GM21825 (cell line): Measurements from ENCODE around the gene PLA2G4C.

Experiments used
- ATAC-seq: cut with Tn5 transposase; IDR thresholded peaks from one replicate; pipeline ENCODE4 v1.9.1; 2021; ENCODE audit warnings: mild to moderate bottlenecking, moderate library complexity; ENCODE audit not compliant: unreplicated experiment

PLA2G4C gene, protein sequence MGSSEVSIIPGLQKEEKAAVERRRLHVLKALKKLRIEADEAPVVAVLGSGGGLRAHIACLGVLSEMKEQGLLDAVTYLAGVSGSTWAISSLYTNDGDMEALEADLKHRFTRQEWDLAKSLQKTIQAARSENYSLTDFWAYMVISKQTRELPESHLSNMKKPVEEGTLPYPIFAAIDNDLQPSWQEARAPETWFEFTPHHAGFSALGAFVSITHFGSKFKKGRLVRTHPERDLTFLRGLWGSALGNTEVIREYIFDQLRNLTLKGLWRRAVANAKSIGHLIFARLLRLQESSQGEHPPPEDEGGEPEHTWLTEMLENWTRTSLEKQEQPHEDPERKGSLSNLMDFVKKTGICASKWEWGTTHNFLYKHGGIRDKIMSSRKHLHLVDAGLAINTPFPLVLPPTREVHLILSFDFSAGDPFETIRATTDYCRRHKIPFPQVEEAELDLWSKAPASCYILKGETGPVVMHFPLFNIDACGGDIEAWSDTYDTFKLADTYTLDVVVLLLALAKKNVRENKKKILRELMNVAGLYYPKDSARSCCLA

DNA sequence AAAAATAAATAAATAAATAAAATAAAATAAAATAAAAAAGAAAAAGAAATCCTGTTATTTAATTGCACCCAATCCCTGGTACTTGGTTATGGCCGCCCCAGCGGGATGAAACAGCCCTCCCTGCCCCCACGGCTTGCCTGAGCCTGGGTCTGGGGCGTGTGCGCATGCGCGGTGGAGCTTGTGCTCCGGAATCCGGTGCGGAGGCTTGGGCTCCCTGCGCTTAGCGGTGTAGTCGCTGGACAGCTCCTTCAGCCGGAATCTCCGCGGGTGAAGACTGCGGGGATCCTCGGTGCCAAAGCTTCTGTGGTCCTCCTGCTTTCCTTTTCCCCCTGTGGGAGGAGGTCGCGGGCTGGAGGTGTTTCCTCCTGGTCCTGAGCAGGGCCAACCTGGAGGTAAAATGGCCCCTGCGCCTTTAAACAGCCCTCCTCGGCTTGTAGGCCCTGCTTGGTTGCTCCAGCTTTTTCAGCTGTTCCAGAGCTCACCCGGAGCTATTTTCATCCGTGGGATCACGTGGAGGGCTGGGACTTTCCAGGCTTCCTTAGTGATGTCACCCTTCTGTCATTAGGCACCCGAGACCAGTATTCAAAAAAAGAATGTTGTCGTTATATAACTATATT, at the start of gene PLA2G4C:
Gene PLA2G4C (minus strand): TSS at position 468 of the 617 bp plus-strand sequence. CDS start 4,288 bp downstream, outside the sequence.
- ATAC-seq = peak; percentile 45

DNA sequence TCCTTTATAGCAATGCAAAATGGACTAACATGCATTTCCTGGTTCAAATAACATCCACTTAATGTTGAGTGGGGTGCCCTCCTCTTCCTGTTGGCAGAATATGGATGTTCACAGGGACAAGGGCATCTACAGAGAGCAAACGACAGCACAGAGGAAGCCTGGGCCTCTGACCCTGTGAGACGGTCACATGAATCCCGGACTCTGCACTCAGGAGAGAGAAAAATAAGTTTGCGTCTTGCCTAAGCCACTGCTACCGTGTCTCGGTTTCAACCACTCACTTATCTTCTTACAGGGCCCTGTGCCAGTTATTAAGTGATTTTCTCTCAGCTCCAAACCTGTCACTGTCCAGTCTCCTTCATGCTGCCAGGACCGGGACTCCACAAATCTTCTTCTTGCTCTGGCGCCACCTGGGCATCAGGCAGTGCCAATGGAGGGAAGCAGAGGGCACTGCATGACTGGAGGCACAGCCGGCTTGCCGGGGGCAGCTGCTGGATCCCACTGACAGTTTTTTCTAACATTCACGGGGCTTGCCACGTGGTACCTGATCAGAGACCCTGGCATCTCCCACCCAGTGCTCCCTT, 47.7 kb upstream of the PLA2G4C start:
- no peak for ATAC-seq

DNA sequence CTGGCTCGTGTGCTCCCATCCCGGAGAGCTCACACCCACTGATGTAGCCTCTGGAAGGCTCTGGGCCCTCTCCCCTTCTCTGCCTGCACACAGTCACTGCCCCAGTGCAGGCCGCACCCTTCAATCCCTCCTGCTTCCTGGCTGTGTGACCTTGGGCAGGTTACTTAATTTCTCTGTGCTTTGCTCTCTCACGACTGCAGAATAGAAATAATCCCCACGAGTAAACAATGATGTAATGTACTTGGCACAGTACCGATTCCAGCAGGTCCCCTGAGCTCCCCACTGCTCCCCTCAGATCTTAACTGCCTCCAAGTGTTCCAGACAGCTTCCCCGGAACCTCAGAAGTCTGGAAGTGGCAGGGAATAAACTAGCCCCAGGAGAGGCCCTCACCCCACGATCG, 43.4 kb upstream of the PLA2G4C start:
- no peak for ATAC-seq

DNA sequence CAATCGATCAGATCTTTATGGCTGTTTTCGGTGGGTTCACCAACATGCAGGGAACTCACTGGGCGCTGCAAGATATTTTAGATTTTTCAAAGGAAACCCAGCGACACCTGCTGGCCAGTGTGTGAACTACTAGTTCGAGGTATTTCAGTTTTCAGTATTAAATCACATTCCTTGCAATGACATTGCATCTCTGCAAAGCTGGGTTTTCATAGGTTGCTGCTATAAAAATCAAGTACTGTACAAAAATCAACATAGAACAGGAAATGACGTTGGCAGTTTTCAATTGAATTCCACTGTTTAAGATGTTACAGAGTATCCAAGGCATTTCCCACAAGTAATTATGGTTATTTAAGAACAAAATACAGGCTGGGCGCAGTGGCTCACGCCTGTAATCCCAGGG, 41.9 kb upstream of the PLA2G4C start:
- no peak for ATAC-seq

DNA sequence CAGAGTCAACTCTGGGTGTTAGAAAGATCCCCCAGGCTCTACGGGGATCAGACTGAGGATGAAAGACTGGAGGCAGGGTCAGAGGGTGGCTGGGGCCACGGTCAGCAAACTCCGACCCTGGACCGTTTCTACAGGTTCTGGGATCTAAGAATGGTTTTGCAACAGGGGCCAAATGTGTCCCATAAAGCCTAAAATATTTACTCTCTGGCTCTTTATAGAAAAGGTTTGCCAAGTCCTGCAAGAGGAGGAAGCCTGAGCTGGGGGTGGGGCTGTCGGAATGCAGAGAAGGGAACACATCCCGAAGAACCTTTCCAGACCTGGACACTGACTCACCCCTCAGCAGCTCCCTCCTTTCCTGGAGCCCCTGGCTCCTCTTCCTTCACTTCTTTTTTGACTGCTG, 38.8 kb upstream of the PLA2G4C start:
- ATAC-seq = no peak

DNA sequence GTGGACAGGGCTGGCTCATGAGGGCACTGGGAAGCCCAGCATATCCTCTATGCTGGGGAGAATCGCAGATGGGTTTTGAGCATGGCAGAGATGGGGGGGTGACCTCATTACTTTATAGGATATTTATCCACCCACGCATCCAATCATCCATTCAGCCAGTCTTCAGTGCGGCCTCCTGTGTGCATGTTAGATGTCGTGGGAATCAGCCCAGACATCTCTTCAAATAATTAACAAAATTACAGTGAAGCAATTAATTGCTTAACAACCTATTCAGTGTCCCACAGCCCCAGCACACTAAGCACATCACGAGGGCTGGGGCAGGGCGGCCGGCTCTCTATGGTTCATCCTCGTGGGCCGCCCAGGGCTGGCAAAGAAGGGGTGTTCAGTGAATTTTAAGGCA, 38.0 kb upstream of the PLA2G4C start:
- no peak for ATAC-seq

DNA sequence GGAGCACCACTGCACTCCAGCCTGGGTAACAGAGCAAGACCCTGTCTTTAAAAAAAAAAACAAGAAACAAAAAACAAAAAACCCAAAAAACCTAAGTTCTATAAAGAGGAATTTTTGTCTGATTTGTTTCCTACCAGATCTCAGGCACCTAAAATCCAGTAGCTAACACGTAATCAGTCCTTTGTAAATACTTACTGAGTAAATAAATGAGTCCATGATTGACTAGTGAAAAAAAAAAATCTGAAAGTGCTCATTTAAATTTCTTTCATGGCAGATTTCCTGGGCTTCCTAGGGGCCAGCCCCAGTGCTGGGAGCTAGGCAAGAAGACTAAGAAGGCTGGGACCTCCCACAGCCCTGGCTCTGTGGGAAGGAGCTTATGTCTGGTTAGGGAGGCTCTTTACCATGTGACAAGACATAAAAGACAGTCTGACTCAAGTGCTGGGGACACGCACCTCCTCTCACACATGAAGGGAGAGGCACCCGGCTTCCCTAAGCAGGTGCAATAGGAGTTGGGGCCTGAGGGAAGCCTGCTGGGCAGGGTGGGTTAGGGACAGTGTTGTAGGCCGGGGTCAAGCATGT, 37.1 kb upstream of the PLA2G4C start:
- ATAC-seq = no peak

DNA sequence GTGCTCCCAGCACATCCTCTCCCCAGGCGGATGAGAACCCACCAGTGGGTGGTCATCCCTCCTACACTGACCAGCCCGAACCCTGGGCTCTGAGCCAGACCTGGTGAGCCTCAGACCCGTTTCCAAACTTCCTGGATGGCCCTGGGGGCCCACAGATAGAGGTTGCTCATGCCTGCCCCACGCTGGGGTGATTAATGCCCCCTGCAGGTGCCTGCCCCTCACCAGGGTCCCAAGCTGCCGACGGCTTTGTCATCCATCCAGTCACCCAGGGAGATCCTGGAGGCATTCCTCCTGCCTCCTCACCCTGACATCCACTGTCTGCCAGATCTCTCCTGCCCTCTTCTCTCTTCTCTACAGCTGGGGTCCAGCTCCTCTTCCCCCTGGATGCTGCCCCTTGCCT, 28.4 kb upstream of the PLA2G4C start:
- no peak for ATAC-seq

DNA sequence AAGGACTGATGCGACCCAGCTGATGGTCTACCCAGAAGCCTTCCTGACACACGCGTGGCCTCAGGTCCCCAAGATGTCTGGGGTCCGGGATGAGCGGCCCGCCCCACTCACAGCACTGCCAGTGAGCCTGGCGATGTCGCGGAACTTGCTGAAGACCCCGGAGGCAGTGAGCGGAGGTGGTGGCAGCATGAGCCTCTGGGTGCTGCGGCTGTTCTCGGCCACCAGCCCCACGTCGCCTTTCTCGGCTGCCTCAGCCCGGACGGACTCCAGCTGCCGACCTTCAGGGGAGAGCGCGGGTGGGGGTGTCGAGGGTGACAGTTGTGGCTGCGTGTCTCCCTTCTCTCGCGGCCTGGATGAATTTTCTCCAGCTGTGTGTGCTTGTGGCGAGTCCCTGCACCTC, 26.8 kb upstream of the PLA2G4C start:
- ATAC-seq = no peak

DNA sequence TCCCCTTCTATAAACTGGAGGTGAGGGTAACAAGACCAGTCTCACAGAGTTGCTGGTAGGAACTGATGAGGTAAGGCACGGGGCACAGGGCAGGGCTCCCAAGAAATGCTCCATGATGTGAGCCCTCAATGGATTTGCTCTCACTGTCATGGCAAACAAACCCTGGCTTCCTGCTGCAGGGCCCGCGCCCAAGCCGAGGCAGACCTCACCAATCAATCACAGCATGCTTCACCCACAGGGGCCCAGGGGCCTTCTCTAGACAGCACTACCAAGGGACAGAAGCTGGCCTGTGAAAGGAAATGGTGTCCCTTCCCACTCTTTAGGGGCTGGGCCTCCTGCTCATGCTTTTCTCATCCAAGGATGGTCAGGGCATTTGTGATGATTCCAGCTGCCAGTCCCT, 25.9 kb upstream of the PLA2G4C start:
- no peak for ATAC-seq

DNA sequence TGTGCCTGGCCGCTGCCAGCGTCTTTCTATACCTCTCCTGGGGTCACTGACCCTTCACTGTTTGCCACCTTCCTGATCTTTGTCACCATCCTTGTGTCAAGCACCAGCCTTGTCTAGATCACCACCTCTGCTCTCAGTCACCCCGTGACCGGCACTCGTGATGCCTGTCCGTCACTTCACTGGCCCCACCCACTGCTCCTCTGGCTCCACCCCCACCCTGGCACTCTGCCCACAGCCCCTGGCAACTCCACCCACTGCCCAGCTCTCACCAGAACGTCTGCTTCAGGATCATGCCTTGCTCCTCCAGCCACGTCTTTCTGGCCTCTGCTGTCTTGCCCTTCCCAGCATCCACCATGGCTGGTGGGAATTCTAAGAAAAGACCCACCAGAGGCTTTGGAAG, 24.8 kb upstream of the PLA2G4C start:
- no peak for ATAC-seq

DNA sequence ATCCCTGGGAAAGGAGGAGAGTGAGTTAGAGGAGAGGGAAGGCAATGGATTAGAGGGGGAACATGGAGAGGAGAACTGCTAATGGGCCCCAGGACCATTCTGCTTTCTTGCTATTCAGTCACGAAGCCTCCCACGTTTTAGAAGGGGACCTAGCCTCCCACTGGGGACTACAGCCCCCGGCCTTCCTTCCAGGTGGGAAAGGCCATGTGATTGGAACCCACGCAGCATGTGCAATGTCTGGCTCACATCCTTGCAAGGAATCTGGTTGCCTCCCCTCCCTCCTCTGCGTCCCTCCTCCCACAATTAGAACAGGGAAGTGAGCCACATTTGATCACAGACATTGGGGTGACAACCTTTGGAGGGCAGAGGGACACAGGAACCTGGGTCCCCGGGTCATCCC, 22.5 kb upstream of the PLA2G4C start:
- ATAC-seq = no peak

DNA sequence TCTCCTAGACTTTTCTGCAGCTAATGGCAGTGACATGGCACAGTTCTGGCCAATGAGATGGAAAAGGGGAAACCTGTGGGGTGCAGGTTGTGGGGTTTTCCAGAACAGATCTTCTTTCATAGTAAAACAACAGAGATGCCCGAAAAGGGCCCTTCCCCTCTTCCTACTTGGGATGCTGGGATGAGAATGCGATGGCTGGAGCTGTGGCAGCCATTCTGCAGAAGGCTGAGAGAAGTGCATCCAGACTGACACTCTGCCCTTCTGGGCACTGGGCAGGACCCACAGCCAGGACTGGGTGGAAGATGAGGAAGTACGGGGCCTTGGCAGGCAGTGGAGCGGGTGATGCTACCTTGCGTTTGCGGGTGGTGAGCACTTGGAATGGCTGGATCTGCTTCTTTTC, 16.9 kb upstream of the PLA2G4C start:
- ATAC-seq = no peak

DNA sequence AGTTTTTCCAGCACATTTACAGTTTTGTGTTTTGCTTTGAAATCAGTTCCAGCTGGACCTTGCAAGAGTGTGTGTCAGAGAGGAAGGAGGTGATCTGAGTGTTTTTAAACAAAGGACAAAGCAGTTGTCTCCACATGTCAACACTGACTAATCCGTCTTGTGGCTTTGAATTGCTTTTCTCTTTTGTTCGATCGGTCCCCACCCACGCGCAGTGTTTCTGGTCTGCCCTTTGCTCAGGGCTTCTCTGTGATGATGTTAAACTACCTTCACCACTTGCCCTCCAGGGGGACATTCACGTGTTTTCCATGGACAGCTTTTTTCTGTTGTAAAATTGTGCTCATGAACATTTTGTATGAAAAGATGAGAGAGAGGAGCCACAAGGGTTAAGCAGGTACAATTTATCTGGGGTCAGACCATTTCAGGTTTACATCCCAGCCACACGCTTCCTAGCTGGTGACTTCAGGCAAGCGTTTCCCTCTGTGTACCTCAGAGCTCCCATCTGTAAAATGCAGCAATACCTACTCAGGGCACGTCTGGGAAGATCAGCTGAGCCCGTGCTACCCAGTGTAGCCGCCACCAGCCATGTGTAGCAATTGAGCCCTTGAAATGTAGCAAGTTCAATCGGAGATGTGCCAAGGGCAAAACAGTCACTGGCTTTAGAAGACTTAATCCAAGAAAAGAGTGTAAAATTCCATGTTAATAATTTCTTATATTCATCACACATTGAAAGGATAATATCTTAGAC, 13.5 kb upstream of the PLA2G4C start:
- no peak for ATAC-seq

DNA sequence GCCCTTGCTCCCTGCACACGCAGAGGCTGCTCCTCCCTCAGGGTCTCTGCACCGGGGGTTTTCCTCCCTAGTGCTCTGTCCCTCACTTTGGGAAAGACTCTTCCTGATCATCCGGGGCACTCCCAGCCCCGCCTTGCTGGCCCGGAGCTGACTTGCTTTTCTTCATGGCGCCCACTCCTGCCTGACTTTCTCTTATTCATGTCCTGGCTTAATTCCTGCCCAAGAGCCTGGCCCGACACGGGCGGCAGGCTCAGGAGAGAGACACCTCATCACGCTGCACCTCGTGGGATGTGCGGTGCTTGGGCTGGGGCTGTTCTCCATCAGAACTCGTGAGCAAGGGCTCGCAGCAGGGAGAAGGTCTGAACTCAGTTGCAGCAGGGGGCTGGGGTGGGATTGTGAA, 11.8 kb upstream of the PLA2G4C start:
- ATAC-seq = no peak

DNA sequence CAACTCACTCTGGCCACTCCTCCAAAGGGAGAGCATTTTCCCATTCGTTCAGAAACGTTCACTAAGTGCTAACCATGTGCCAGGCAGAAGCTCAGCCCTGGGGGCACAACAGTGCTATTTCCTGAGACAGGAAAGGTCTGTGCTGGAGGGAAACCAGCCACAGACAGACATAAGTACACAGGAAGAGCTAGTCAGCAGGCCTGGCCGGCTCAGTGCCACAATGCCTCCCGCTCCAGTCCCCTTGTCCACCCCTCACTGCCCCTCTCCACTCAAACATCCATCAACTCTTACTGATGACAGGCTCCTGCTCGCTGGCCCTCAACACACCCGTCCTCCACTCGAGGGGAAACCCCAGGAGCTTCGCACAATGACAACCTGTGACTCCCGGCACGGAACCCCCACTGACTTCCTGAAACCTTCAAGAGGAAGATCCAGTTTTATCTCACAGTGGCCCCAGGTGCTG, 11.3 kb upstream of the PLA2G4C start:
- ATAC-seq = peak; percentile 44

DNA sequence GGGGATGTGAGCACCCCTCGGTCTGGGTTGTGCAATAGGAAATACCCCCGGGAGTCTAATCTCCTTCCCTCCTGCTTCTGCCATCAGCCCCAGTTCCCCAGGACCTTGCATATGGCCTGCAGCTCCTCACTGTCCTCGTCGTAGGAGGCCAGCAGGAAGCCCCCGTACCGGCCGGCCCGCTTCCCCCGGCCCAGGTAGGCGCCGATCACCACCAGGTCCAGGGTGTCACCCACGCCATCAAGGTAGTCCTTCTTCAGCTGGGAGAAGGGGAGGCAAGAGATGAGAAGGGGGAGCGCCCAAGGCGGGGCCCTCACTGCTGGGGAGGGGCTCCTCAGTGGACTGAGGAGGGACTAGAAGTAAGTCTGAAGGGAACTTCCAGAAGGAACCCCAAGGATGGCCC, 10.4 kb upstream of the PLA2G4C start:
- ATAC-seq = no peak

DNA sequence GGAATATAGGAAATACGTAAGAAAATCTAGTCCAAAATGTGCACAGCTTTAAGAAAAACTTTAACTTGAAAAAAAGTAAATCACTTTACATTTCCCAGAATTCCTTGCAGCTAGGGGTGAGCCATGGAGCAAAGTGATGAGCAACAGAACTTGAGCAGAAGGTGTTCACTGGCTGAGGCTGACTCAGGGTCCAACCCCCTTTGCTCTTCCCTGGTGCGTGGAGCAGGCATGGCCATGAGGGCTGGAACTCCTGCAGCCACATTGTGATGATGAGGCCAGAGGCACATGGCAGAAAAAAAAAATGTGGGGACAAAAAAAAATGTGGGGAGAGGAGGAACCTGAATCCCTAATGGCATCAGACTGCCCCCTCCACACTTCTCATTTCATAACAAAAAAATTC, 9.9 kb upstream of the PLA2G4C start:
- no peak for ATAC-seq

DNA sequence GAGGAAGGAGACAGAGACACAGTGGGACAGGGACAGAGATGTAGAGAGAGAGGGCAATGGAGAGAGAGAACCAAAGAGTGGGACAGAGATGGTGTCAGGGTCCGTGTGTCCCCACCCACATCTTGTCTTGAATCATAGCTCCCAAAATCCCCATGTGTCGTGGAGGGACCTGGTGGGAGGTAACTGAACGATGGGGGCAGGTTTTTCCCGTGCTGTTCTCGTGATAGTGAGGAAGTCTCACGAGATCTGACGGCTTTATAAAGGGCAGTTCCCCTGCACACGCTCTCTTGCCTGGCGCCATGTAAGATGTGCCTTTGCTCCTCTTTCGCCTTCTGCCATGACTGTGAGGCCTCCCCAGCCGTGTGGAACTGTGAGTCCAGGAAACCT, 7.5 kb upstream of the PLA2G4C start:
- ATAC-seq = no peak

DNA sequence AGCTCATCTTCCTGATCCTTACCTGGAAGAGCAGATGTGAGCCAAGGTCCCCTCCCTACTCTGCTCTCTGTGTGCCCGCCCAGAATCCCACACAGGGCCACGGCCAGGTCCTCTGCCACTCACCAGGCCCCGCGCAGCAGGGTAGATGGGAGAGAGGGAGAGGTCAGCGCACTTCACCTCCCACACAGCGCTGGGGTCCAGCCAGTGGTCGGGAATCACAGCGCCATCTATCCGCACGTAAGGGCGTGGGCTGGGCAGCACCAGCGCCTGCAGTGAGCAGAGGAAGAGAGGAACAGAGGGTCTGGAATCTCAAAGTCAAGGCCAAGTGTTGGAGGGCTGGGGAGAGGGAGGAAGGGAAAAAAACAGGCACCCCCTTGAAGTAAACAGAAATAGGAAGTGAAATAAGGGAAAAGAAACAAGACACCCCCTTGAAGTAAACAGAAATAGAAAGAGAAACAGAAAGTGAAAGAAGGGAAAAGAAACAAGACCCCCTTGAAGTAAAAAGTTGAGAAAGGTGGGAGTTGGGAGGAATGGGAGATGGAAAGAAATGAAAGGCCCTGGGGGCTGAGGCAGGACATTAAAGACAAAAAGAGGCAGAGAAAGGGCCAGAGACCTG, 7.0 kb upstream of the PLA2G4C start:
- ATAC-seq = no peak
